CD4-positive, alpha-beta T cell treated with Interleukin-4 for 4 hours (primary cell): ENCODE data around the gene LAMTOR5.
"Not testable (repeated sequence)": the region's sequence is repeated elsewhere in the genome, so short reads cannot be mapped to it uniquely, and the experiment has no call there.

ENCODE experiments used
- DNase-seq: peaks from one replicate; pipeline ENCODE4 v3.0.0-alpha.2; 2020

LAMTOR5 gene

GRCh38 chr1:110407260-110408210, at the start of gene LAMTOR5:
LAMTOR5 (minus strand) TSS chr1:110407694; CDS start chr1:110407620, 74 bp downstream.
- DNase-seq: peak; percentile 95

GRCh38 chr1:110457206-110457605, 49.7 kb upstream of the LAMTOR5 start:
- DNase-seq: no peak

- no peak for DNase-seq
These were observed 47.7 kb upstream of the LAMTOR5 start for GRCh38 chr1:110455151-110455550.

- no peak for DNase-seq
These were observed 46.8 kb upstream of the LAMTOR5 start for GRCh38 chr1:110454328-110454727.

GRCh38 chr1:110453829-110454228, 46.3 kb upstream of the LAMTOR5 start:
- no peak for DNase-seq

GRCh38 chr1:110452330-110452729, 44.8 kb upstream of the LAMTOR5 start:
- DNase-seq: no peak

GRCh38 chr1:110450929-110451328, 43.4 kb upstream of the LAMTOR5 start, which contains the start of gene PROK1:
PROK1 (plus strand) TSS chr1:110451149; CDS start chr1:110451217, 68 bp downstream.
- DNase-seq: no peak

- no peak for DNase-seq
These were observed 42.5 kb upstream of the LAMTOR5 start for GRCh38 chr1:110449661-110450651.

GRCh38 chr1:110444561-110444960, 37.1 kb upstream of the LAMTOR5 start:
- DNase-seq: no peak

- DNase-seq: no peak
These were observed 36.0 kb upstream of the LAMTOR5 start for GRCh38 chr1:110443451-110443850.

GRCh38 chr1:110441888-110442287, 34.4 kb upstream of the LAMTOR5 start:
- no peak for DNase-seq

- no peak for DNase-seq
These were observed 33.4 kb upstream of the LAMTOR5 start for GRCh38 chr1:110440877-110441276.

GRCh38 chr1:110439873-110440272, 32.4 kb upstream of the LAMTOR5 start:
- not testable (repeated sequence) for DNase-seq

- no peak for DNase-seq
These were observed 31.4 kb upstream of the LAMTOR5 start for GRCh38 chr1:110438893-110439292.

- not testable (repeated sequence) for DNase-seq
These were observed 30.3 kb upstream of the LAMTOR5 start for GRCh38 chr1:110437645-110438299.

- no peak for DNase-seq
These were observed 29.1 kb upstream of the LAMTOR5 start for GRCh38 chr1:110436635-110437034.

- DNase-seq: no peak
These were observed 27.5 kb upstream of the LAMTOR5 start for GRCh38 chr1:110434946-110435345.

GRCh38 chr1:110433803-110434202, 26.3 kb upstream of the LAMTOR5 start:
- DNase-seq: no peak

- DNase-seq: no peak
These were observed 25.7 kb upstream of the LAMTOR5 start for GRCh38 chr1:110433213-110433612.

GRCh38 chr1:110430901-110431300, 23.4 kb upstream of the LAMTOR5 start:
- DNase-seq: no peak

GRCh38 chr1:110430366-110430765, 22.9 kb upstream of the LAMTOR5 start:
- DNase-seq: no peak

GRCh38 chr1:110428946-110429345, 21.5 kb upstream of the LAMTOR5 start:
- no peak for DNase-seq

- no peak for DNase-seq
These were observed 19.4 kb upstream of the LAMTOR5 start for GRCh38 chr1:110426854-110427253.
